ENCODE data around the gene UBN1. TPM values are rescaled to one million over a fixed set of nuclear protein-coding genes. Genes with fewer than 3 reads are reported as not detected.
A peak's percentile ranks its signal among the peaks of the same experiment; 100 is the strongest.

UBN1 gene
- total and polyA plus RNA-seq, 5 experiments from 2014 or later, result 10.9 to 40.9 (median 18.4) TPM

GRCh38 chr16:4882633-4883285 is 35.5 kb downstream of the UBN1 start:
- no peak overlapping the region for H3K4me3 Mint-ChIP-seq
- peak overlapping the region in 1 of 10 donors; percentile 85 for H3K27ac Mint-ChIP-seq
- DNase-seq (no peak), ATAC-seq (no peak)
- peaks cover 0 to 2% (median 0%) of the 10 kb centered on the region in 9 donors for H3K9me3 Mint-ChIP-seq
- POLR2A ChIA-PET, result no interaction called here
- peaks cover 0 to 5% (median under 1%) of the 10 kb centered on the region in 4 donors for H3K4me1 Mint-ChIP-seq
- peaks cover 8 to 85% (median 38%) of the 10 kb centered on the region in 3 donors for H3K36me3 Mint-ChIP-seq
- H3K27me3 Mint-ChIP-seq, result no peaks in the 10 kb centered on the region

GRCh38 chr16:4883501-4883900 is 36.2 kb downstream of the UBN1 start:
- POLR2A ChIA-PET, result no interaction called here

DNA sequence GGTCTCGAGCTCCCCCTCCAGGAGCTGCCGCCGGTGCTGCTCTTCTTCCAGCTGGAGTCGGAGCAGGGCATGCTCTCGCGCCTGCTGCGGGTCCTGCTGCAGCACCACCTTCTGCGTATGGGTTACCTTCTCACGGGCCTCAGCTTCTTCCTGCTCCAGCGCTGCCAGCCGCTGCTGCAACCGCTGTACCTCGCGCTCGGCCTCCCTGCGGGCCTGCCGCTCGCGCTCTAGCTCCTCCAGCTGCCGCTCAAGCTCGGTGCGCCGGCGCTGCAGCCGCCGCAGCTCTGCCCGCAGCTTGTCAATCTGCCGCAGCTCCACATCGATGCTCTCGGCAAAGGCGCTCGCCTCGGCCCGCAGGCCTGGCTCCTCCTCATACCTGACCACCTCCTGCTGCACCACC is 36.9 kb downstream of the UBN1 start:
- Mint-ChIP-seq H3K27ac (peak overlapping the region in 3 of 10 donors; percentile 44 to 52 (median 45)), H3K9me3 (peaks cover 0 to 2% (median 0%) of the 10 kb centered on the region in 9 donors), H3K4me1 (peaks cover 0 to 5% (median under 1%) of the 10 kb centered on the region in 4 donors), H3K27me3 (no peaks in the 10 kb centered on the region), H3K36me3 (peaks cover 8 to 76% (median 38%) of the 10 kb centered on the region in 3 donors), H3K4me3 (no peak overlapping the region)
- ATAC-seq, result no peak
- DNase-seq, result no peak
- POLR2A ChIA-PET, result interaction anchor here (0.6 kb wide), 1 partner anchor 13 kb away, joined by 5 read pairs; no protein-coding TSS in a partner anchor

More at GRCh38 chr16:4883501-4883900, 36.2 kb downstream of the UBN1 start:
- no peak overlapping the region for H3K27ac Mint-ChIP-seq
- peaks cover 0 to 5% (median under 1%) of the 10 kb centered on the region in 4 donors for H3K4me1 Mint-ChIP-seq
- peaks cover 8 to 83% (median 38%) of the 10 kb centered on the region in 3 donors for H3K36me3 Mint-ChIP-seq
- DNase-seq (no peak), ATAC-seq (no peak)
- H3K9me3 Mint-ChIP-seq, result peaks cover 0 to 2% (median 0%) of the 10 kb centered on the region in 9 donors
- H3K27me3 Mint-ChIP-seq, result no peaks in the 10 kb centered on the region
- H3K4me3 Mint-ChIP-seq, result no peak overlapping the region

DNA sequence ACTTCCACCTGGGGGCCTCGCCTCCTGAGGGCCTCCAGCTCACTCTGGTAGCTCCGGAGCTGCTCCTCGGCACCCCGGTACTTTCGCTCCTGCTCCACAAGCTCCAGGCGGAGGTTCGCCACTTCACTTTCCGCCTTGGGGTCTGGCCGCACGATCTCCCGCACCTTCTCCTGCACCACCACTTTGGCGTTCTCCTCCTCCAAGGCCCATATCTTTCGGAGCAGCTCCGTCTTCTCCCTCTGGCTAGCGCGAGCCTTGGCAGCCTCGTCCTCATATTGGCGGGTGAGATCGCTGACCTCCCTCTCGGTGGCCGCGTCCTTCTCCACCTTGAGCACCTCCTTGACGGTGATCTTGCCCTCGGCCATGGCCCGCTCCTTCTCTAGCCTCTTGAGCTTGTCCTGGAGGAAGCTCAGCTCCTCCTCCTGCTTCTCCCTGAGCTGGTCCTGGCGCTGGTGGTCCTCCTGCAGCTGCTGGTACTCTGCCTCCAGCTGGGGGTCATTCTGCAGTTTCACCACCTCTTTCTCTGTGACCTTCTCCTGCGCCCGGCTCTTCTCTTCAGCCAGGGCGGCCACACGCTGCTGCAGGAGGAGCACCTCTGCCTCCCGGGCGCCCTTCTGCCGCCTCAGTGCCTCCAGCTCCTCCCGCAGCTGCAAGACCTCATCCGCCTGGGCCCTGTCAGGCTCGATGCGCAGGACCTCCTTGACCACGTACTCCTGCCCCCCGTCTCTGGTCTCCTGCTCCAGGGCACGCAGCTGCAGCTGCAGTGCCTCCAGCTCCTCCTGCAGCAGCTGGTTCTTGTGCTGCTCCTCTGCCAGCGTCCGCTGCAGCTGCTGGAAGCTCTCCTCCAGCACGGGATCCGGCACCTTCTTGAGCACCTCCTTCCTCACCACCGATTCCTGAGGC is 37.9 kb downstream of the UBN1 start:
- ATAC-seq, result no peak
- POLR2A ChIA-PET, result no interaction called here
- H3K36me3 Mint-ChIP-seq, result peaks cover 8 to 68% (median 35%) of the 10 kb centered on the region in 3 donors
- no peak overlapping the region for H3K4me3 Mint-ChIP-seq
- H3K27me3 Mint-ChIP-seq, result no peaks in the 10 kb centered on the region
- peak overlapping the region in 5 of 10 donors; percentile 14 to 85 (median 49) for H3K27ac Mint-ChIP-seq
- H3K4me1 Mint-ChIP-seq, result peaks cover 0 to 5% (median under 1%) of the 10 kb centered on the region in 4 donors
- peaks cover 0 to 2% (median 0%) of the 10 kb centered on the region in 9 donors for H3K9me3 Mint-ChIP-seq
- DNase-seq, result no peak

DNA sequence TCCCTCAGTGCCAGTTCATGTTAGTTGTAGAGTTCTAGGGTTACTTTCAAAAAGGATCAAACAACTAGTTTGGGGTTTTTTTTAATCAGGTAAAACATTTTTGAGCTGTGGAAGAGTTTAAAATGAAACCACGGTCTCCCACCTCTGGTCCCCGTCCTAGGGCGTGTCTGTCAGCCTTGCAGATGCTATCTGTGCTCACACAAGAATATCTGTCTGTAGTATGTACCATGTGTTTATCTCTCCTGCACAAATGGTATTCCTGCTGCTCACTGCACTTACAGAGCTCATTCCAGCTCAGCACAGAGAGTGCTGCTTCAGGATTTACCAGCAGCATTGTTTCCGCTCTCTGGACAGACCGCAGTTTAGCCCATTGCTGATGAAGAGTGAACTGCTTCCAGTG is 38.9 kb downstream of the UBN1 start:
- peaks cover 8 to 58% (median 31%) of the 10 kb centered on the region in 3 donors for H3K36me3 Mint-ChIP-seq
- no peak for ATAC-seq
- peak overlapping the region in 5 of 10 donors; percentile 41 to 79 (median 57) for H3K27ac Mint-ChIP-seq

GRCh38 chr16:4888428-4889135 is 41.3 kb downstream of the UBN1 start:
- ATAC-seq (no peak), DNase-seq (no peak)
- H3K9me3 Mint-ChIP-seq, result peaks cover 0 to 2% (median 0%) of the 10 kb centered on the region in 9 donors
- POLR2A ChIA-PET, result no interaction called here
- H3K4me3 Mint-ChIP-seq, result no peak overlapping the region
- H3K27ac Mint-ChIP-seq, result peak overlapping the region in 6 of 10 donors; percentile 16 to 71 (median 52)
- H3K4me1 Mint-ChIP-seq, result peaks cover 0 to 5% (median under 1%) of the 10 kb centered on the region in 4 donors
- H3K27me3 Mint-ChIP-seq, result no peaks in the 10 kb centered on the region
- peaks cover 8 to 35% (median 22%) of the 10 kb centered on the region in 3 donors for H3K36me3 Mint-ChIP-seq

More for the DNA sequence above, 38.9 kb downstream of the UBN1 start:
- Mint-ChIP-seq H3K4me1 (peaks cover 0 to 5% (median under 1%) of the 10 kb centered on the region in 4 donors), H3K27me3 (no peaks in the 10 kb centered on the region), H3K9me3 (peaks cover 0 to 2% (median 0%) of the 10 kb centered on the region in 9 donors), H3K4me3 (peak overlapping the region in 1 of 10 donors; percentile 60)
- DNase-seq, result no peak
- POLR2A ChIA-PET, result no interaction called here

DNA sequence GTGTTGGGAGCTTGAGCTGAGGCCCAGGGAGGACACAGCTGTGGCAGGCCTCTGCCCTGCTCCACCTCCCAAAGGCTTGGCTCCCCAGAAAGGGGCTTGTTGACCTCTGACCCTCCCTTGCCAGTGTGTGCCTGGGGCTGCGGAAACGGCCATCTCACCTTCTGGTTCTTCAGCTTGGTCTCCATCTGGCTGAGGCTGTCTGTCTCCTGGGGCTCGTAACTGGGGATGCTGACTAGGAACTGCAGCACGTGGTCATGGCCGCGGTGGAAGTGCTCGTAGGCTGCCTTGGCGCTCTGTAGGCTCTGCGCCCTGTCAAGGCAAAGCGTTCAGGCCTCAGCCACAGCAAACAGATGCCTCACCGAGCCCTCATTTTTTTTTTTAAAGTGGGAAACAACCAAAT is 42.7 kb downstream of the UBN1 start:
- H3K27ac Mint-ChIP-seq, result peak overlapping the region in 1 of 10 donors; percentile 6
- H3K36me3 Mint-ChIP-seq, result peaks cover 1 to 21% (median 8%) of the 10 kb centered on the region in 3 donors
- peaks cover 0 to 7% (median 0%) of the 10 kb centered on the region in 4 donors for H3K4me1 Mint-ChIP-seq
- H3K9me3 Mint-ChIP-seq, result peaks cover 0 to 2% (median 0%) of the 10 kb centered on the region in 9 donors
- no peak overlapping the region for H3K4me3 Mint-ChIP-seq
- no peaks in the 10 kb centered on the region for H3K27me3 Mint-ChIP-seq
- DNase-seq, result no peak
- POLR2A ChIA-PET, result no interaction called here
- no peak for ATAC-seq

DNA sequence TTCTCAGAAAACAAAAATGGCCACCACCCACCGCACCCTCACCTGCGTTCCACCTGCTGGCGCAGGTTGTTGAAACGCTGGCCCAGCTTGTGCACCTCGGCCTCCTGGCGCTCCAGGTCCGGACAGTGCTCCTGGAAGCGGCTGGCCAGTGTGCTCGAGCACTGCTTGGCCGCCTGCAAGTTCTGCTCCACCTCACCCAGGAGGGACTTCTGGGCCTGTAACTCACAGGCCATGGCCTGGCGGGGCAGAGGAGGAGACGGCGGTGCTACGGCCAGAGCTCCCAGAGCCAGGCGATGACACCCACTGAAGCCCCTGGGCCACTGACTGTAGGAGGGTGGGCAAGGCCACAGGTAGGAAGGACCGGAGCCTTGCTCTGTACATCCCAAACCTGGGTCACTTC is 43.4 kb downstream of the UBN1 start:
- H3K36me3 Mint-ChIP-seq, result peaks cover 0 to 16% (median 3%) of the 10 kb centered on the region in 3 donors
- ATAC-seq (no peak), DNase-seq (no peak)
- H3K4me3 Mint-ChIP-seq, result no peak overlapping the region
- POLR2A ChIA-PET, result no interaction called here
- H3K27ac Mint-ChIP-seq, result no peak overlapping the region
- no peaks in the 10 kb centered on the region for H3K27me3 Mint-ChIP-seq
- no peaks in the 10 kb centered on the region for H3K9me3 Mint-ChIP-seq
- H3K4me1 Mint-ChIP-seq, result peaks cover 0 to 4% (median 0%) of the 10 kb centered on the region in 4 donors

DNA sequence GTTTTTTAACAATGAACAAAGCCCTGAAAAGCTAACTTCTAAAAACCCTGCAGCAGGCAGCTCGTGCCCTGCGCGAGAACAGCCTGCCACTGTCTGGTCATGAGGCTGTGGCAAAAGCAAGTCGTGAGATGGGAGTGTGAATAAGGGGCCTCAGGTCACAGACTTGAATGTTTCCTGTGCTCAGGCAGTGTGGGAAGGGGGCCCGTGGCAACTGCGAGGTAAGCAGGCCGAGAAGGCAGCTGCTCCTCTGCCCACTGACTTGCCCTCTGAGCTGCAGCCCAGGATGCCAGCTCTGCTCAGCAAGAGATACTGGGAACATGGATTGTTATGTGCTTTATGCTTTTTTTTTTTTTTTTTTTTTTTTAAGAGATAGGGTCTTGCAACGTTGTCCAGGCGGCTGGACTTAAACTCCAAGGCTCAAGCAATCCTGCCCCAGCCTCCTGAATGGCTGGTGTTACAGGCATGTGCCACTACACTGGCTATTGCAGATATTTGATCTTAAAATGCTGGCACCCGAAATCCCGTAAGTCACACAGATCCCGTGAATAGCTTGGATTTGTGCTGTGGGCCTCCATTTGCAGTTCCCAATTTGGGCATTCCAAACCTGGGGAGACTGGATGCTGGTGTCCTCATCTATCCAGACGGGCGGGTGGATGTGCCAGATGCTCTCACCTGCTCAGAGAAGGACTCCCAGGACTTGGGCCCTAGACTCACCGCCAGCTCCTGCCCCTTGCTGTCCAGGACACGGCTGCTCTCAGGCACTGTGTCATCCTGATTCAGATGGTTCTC is 44.0 kb downstream of the UBN1 start:
- H3K27ac Mint-ChIP-seq, result peak overlapping the region in 1 of 10 donors; percentile 50
- H3K36me3 Mint-ChIP-seq, result peaks cover 0 to 10% (median 0%) of the 10 kb centered on the region in 3 donors
- H3K4me1 Mint-ChIP-seq, result peaks cover 0 to 2% (median 0%) of the 10 kb centered on the region in 4 donors
- ATAC-seq (no peak), DNase-seq (no peak)
- POLR2A ChIA-PET, result no interaction called here
- H3K27me3 Mint-ChIP-seq, result no peaks in the 10 kb centered on the region
- H3K9me3 Mint-ChIP-seq, result no peaks in the 10 kb centered on the region
- H3K4me3 Mint-ChIP-seq, result no peak overlapping the region

DNA sequence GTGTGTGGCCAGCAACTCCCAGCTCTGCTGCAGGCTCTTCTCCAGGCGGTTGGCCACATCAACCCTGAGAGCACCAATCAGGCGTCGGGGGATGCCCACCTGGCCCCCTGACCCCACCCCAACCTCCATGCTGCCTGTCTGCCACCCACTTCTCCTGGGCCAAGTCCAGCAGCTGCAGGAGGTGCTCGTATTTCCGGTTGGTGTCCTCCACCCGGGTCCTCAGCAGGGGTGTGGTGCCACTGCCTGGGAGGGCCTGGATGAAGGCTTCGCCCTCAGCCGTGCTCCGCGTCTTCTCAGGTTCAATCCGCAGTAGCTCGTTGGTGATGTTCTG is 44.6 kb downstream of the UBN1 start:
- Mint-ChIP-seq H3K36me3 (peaks cover 0 to 7% (median 0%) of the 10 kb centered on the region in 3 donors), H3K27ac (peak overlapping the region in 2 of 10 donors; percentile 29 to 50), H3K4me3 (no peak overlapping the region), H3K27me3 (no peaks in the 10 kb centered on the region), H3K9me3 (no peaks in the 10 kb centered on the region), H3K4me1 (peaks cover 0 to 2% (median 0%) of the 10 kb centered on the region in 4 donors)
- POLR2A ChIA-PET, result no interaction called here
- ATAC-seq (no peak), DNase-seq (no peak)

DNA sequence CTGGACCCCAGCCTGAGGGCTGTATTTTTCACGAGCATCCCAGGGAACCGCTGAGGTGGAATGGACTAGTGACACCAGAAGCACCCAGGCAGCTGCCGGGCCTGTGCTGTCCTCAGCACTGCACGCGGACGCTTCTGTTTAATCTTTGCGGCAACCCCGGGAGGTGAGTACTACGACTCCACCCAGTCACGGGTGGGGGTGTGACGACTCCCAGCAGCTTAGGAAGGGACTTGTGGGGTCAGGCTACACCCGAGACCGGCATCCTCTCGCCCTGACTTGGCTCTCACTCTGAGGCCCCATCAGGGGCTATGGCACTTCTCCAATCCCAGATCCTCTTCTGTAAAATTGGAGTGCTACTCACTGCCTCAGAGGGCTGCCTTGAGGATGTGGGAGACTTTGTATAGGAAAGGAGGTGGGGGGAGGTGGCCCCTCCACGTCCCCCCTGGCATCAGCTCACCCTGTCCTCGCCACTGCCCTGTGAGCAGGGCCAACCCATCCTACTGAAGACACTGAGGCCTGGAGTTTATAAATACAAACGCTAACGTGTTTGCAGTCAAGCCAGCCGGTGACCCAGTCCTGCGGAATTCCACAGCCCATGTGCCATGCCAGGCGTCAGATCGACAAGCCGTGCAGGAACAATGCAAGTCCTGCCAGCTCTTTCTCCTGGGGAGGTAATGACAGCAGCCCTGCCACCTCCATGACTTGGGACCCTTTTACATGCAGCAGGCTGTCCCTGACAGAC is 45.3 kb downstream of the UBN1 start:
- Mint-ChIP-seq H3K36me3 (peaks cover 0 to 6% (median 0%) of the 10 kb centered on the region in 3 donors), H3K27me3 (peaks cover 0 to under 1% (median 0%) of the 10 kb centered on the region in 5 donors), H3K4me1 (peaks cover 0 to 2% (median 0%) of the 10 kb centered on the region in 4 donors), H3K27ac (no peak overlapping the region), H3K4me3 (no peak overlapping the region), H3K9me3 (no peaks in the 10 kb centered on the region)
- POLR2A ChIA-PET, result no interaction called here
- ATAC-seq (no peak), DNase-seq (no peak)
